ENCODE results near the gene DKKL1.

Gene DKKL1

DNA sequence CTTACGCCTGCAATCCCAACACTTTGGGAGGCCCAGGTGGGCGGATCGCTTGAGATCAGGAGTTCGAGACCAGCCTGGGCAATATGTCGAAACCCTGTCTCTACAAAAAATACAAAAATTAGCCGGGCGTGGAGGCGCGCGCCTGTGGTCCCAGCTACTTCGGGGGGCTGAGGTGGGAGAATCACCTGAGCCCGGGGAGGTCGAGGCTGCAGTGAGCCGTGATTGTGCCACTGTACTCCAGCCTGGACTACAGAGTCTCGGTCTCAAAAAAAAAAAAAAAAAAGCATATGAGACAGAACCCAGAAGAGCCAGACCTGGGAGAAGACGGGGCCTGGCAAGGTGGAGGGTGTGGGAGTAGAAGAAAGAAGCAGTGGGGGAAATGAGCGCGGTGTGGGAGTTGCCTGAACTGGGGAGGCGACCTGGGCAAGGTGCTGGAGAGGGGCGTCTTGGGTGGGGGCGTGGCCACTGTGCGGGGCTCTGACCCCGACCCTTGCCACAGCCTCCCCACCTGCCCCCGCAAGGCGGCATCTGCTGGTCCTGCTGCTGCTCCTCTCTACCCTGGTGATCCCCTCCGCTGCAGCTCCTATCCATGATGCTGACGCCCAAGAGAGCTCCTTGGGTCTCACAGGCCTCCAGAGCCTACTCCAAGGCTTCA, 533 bp downstream of the DKKL1 start:
- TF ChIP-seq CREB1 (IDR thresholded peaks at IDR 0.05; ENCODE audit: low read depth) (no peak), FOXM1 (IDR thresholded peaks at IDR 0.05; ENCODE audit: borderline replicate concordance, low read depth) (no peak)

DNA sequence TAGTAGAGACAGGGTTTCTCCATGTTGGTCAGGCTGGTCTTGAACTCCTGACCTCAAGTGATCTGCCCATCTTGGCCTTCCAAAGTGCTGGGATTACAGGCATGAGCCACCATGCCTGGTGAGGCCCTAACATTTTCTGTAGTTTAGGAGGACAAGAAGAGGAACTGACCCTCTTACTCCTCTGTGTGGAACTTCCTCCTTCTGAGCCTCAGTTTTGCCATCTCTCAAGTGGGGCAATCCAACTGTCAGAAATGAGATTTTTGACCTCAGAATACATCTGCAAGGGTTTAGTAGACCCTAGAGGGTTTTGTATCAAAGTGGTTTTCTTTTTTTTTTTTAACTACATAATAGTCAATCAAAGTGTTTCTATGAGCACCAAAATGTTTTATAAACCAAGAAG, 2.4 kb downstream of the DKKL1 start:
- no peak for TF ChIP-seq EP300 (IDR thresholded peaks at IDR 0.05; ENCODE audit: borderline replicate concordance)
- no peak for TF ChIP-seq TCF12 (IDR thresholded peaks at IDR 0.05; ENCODE audit: low read depth)
- TF ChIP-seq, protein P1, sequence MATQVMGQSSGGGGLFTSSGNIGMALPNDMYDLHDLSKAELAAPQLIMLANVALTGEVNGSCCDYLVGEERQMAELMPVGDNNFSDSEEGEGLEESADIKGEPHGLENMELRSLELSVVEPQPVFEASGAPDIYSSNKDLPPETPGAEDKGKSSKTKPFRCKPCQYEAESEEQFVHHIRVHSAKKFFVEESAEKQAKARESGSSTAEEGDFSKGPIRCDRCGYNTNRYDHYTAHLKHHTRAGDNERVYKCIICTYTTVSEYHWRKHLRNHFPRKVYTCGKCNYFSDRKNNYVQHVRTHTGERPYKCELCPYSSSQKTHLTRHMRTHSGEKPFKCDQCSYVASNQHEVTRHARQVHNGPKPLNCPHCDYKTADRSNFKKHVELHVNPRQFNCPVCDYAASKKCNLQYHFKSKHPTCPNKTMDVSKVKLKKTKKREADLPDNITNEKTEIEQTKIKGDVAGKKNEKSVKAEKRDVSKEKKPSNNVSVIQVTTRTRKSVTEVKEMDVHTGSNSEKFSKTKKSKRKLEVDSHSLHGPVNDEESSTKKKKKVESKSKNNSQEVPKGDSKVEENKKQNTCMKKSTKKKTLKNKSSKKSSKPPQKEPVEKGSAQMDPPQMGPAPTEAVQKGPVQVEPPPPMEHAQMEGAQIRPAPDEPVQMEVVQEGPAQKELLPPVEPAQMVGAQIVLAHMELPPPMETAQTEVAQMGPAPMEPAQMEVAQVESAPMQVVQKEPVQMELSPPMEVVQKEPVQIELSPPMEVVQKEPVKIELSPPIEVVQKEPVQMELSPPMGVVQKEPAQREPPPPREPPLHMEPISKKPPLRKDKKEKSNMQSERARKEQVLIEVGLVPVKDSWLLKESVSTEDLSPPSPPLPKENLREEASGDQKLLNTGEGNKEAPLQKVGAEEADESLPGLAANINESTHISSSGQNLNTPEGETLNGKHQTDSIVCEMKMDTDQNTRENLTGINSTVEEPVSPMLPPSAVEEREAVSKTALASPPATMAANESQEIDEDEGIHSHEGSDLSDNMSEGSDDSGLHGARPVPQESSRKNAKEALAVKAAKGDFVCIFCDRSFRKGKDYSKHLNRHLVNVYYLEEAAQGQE (IDR thresholded peaks at IDR 0.05; ENCODE audit: low read depth) = no peak
- TF ChIP-seq TEAD4 (IDR thresholded peaks at IDR 0.05) = no peak
- no peak for TF ChIP-seq TAF1 (IDR thresholded peaks at IDR 0.05; ENCODE audit: low read depth)
- TF ChIP-seq ZBTB7A (IDR thresholded peaks at IDR 0.05; ENCODE audit: low read depth) = no peak
- TF ChIP-seq YY1 (IDR thresholded peaks at IDR 0.05; ENCODE audit: low read depth) = no peak
- TF ChIP-seq NFIC (IDR thresholded peaks at IDR 0.05) = no peak
- TF ChIP-seq RAD21 (IDR thresholded peaks at IDR 0.05; ENCODE audit: low read depth) = no peak
- TF ChIP-seq, protein P2, sequence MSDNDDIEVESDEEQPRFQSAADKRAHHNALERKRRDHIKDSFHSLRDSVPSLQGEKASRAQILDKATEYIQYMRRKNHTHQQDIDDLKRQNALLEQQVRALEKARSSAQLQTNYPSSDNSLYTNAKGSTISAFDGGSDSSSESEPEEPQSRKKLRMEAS (IDR thresholded peaks at IDR 0.05) = no peak
- TF ChIP-seq FOXM1 (IDR thresholded peaks at IDR 0.05; ENCODE audit: borderline replicate concordance, low read depth) = no peak
- no peak for TF ChIP-seq CEBPB (IDR thresholded peaks at IDR 0.05)
- TF ChIP-seq CREB1 (IDR thresholded peaks at IDR 0.05; ENCODE audit: low read depth) = no peak
- no peak for TF ChIP-seq EGR1 (IDR thresholded peaks at IDR 0.05)
- TF ChIP-seq, protein P3, sequence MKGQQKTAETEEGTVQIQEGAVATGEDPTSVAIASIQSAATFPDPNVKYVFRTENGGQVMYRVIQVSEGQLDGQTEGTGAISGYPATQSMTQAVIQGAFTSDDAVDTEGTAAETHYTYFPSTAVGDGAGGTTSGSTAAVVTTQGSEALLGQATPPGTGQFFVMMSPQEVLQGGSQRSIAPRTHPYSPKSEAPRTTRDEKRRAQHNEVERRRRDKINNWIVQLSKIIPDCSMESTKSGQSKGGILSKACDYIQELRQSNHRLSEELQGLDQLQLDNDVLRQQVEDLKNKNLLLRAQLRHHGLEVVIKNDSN (IDR thresholded peaks at IDR 0.05) = no peak

DNA sequence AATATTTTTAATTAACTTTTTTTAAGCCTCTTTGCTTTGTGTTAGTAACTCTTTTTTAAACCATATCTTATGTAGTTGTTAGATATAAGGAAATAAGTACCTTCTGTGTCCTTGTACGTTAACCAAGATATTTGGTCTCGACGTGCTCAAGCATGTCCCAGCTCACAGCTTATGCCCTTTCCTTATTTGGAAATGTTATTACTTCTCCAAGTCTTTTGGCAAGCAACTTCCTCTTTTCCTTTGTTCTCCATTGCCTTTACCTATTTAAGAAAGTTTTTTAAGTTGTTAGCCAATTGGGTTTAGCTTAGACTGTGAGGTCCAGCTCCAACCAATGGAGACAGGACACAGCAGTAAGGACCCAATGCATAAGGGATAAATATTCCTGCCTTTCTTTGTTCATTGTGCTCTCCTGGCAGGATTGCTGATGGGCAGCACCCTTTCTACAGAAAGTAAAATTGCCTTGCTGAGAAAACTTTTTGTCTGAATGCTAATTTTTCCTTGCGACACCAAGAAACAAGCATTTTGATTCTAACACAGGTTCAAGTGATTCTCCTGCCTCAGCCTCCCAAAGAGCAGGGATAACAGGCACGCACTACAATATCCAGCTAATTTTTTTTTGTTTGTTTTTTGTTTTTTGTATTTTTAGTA, 5.2 kb downstream of the DKKL1 start:
- TF ChIP-seq ZBTB7A (IDR thresholded peaks at IDR 0.05; ENCODE audit: low read depth) (no peak), RAD21 (IDR thresholded peaks at IDR 0.05; ENCODE audit: low read depth) (no peak), EGR1 (IDR thresholded peaks at IDR 0.05) (no peak), FOXM1 (IDR thresholded peaks at IDR 0.05; ENCODE audit: borderline replicate concordance, low read depth) (no peak), EP300 (IDR thresholded peaks at IDR 0.05; ENCODE audit: borderline replicate concordance) (no peak), YY1 (IDR thresholded peaks at IDR 0.05; ENCODE audit: low read depth) (no peak), CEBPB (IDR thresholded peaks at IDR 0.05) (no peak), TEAD4 (IDR thresholded peaks at IDR 0.05) (no peak), CREB1 (IDR thresholded peaks at IDR 0.05; ENCODE audit: low read depth) (no peak), NFIC (IDR thresholded peaks at IDR 0.05) (no peak), TAF1 (IDR thresholded peaks at IDR 0.05; ENCODE audit: low read depth) (no peak), TCF12 (IDR thresholded peaks at IDR 0.05; ENCODE audit: low read depth) (no peak)
- TF ChIP-seq, protein P2 (IDR thresholded peaks at IDR 0.05) = no peak
- TF ChIP-seq, protein P1 (IDR thresholded peaks at IDR 0.05; ENCODE audit: low read depth) = no peak
- TF ChIP-seq, protein P3 (IDR thresholded peaks at IDR 0.05) = no peak

DNA sequence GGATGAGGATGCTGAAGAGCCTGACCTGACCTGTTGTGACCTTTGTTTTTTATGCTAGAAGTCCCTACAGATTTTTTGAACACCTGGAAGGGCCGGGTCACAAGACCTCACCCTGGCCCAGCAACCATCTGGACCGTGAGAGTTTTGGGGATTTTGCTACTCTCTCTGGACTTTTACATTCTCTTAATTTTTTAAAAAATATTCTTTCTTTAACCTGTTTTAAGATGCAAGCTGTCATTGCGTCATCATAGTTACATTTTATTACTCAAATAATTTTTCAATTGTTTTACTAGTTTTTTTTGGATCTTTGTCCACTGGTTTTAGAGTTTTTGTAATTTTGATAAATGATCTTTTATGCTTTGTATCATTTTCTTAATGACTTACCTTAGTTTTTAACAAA, 7.5 kb downstream of the DKKL1 start:
- TF ChIP-seq FOXM1 (IDR thresholded peaks at IDR 0.05; ENCODE audit: borderline replicate concordance, low read depth) (no peak), RAD21 (IDR thresholded peaks at IDR 0.05; ENCODE audit: low read depth) (no peak), TEAD4 (IDR thresholded peaks at IDR 0.05) (no peak)

DNA sequence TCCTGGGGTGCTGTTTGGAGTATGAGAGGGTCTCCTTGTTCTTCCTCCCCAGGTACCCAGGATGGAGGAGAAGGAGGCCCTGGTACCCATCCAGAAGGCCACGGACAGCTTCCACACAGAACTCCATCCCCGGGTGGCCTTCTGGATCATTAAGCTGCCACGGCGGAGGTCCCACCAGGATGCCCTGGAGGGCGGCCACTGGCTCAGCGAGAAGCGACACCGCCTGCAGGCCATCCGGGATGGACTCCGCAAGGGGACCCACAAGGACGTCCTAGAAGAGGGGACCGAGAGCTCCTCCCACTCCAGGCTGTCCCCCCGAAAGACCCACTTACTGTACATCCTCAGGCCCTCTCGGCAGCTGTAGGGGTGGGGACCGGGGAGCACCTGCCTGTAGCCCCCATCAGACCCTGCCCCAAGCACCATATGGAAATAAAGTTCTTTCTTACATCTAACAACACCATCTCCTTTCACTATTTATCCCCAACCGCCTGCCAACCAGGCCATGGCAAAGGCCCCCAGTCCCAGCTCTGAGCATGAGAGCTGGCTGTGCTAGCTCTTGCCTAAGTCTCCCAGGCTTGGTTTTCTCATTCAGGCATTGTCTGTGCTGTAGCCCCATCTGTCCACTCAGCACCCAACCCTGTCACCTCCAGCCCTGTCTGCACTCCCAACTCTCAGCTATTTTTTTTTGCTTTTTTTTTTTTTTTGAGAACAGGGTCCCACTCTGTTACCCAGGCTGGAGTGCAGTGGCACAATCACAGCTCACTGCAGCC, 11.2 kb downstream of the DKKL1 start:
- no peak for TF ChIP-seq CEBPB (IDR thresholded peaks at IDR 0.05)
- TF ChIP-seq EP300 (IDR thresholded peaks at IDR 0.05; ENCODE audit: borderline replicate concordance) = no peak
- TF ChIP-seq FOXM1 (IDR thresholded peaks at IDR 0.05; ENCODE audit: borderline replicate concordance, low read depth) = no peak
- TF ChIP-seq ZBTB7A (IDR thresholded peaks at IDR 0.05; ENCODE audit: low read depth) = no peak
- no peak for TF ChIP-seq RAD21 (IDR thresholded peaks at IDR 0.05; ENCODE audit: low read depth)

All from Ishikawa (cell line).